Bronchial smooth muscle cell (primary cell): ENCODE measurements around the gene FFAR3. TPM values are rescaled to one million over a fixed set of nuclear protein-coding genes. Genes with fewer than 3 reads are reported as not detected.

Source experiments
- total RNA-seq: library from RNA; depleted of rRNA; stranded (reverse); fragments of >200 nt; gene quantifications from 2 replicates; pipeline ENCODE4 v1.2.1, GENCODE V29; 2014

Gene FFAR3, protein sequence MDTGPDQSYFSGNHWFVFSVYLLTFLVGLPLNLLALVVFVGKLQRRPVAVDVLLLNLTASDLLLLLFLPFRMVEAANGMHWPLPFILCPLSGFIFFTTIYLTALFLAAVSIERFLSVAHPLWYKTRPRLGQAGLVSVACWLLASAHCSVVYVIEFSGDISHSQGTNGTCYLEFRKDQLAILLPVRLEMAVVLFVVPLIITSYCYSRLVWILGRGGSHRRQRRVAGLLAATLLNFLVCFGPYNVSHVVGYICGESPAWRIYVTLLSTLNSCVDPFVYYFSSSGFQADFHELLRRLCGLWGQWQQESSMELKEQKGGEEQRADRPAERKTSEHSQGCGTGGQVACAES
- total RNA-seq: not detected in 2 replicates

DNA sequence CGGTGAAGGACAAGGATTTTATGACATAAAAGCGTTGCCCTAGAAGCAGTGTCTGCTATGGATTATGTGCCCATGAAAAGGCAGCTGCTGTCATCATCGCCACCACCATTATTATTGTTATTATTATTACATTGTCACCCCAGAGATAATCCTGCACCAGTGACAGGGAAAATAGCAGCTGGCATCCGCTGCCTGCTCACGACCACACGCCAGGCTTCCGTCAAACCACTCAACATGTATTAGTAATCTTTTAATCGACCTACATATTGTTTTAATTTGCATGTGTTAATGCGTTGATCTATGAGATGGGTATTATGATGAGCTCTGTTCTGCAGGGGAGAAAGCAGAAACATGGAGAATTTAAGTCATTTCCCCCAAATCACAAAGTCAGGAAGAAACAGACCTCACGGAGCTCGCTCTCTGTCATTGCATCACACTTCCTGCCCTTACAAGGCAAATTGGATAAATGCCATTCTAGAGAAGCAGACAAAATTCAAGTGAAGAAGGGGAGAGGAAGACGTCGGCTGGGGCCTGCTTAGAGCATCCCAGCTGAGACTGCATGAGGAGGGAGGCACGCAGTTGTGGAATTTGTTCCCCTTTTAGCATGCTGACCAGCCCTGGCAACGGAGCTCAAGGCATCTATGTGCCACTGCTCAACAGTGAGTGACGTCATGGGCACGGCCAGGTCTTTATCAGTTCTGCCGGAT, at the start of gene FFAR3:
Gene FFAR3, plus strand, starts transcription at position 594 of the 707 bp plus-strand sequence. CDS start 431 bp downstream, outside the sequence.

DNA sequence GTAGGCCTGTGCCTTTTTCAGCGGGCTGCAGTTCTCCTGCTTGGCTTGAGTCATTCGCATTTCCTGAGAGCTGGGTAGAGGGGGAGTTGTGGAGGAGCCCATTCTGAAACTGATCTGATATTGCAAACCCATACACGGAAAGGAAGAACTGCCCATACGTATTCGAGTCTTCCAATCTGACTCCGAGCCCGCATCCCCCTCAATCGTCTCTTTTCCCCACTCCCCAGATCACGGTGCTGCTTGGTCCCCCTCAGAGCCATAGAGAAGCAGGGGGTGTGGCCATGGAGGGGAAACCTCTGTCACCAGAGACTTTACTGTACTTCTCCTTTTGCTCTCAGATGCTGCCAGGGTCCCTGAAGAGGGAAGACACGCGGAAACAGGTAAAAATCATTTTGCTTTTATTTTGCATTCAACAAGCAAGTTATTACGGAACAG, 29.4 kb upstream of the FFAR3 start, which contains the start of gene CD22:
Gene CD22, plus strand, starts transcription at position 337 of the 435 bp plus-strand sequence. CDS start 2,854 bp downstream, outside the sequence.

DNA sequence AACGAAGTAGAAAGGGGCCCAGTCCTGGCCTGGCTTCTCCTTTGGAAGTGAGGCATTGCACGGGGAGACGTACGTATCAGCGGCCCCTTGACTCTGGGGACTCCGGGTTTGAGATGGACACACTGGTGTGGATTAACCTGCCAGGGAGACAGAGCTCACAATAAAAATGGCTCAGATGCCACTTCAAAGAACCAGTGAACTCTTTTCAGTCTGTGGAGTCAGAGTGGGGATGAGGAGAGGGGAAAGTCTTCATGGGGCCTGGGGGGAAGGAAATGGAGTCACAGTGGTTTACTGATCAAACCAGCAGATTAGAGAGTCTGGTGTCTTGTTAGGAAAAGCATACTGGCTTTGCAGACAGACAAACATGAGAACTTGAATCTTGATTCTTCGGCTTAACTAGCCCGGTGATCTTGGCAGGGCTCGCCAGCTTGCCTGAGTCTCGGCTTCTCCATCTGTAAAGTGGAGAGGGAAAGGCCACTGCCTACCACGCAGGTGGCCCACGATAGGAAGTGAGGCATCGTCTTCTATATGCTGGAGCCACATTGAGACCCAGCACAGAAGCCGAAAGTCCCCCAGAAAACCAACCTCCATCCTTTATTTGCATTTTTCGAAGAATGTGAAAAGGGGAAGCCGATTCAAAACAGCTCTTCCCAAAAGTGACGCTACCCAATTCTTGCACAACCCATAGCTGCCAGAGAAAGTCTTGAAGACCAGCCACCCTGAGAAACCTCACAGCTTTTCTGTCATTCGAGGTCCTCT, 10.9 kb upstream of the FFAR3 start, which contains the start of gene FFAR1:
Gene FFAR1, plus strand, starts transcription at position 732 of the 759 bp plus-strand sequence. CDS start 3,650 bp downstream, outside the sequence.

DNA sequence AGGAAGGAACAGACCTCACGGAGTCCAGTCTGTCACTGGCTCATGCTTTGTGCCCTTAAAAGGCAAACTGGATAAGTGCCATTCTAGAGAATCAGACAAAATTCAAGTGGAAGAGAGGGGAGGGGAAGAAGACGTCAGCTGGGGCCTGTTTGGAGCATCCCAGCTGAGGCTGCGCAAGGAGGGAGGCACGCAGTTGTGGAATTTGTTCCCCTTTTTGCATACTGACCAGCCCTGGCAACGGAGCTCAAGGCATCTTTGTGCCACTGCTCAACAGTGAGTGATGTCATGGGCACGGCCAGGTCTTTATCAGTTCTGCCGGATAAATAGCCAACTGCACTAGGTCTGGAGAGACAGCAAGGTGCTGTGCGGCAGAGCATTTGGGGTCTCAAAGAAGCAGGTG, 12.5 kb downstream of the FFAR3 start, which contains the start of gene GPR42:
Gene GPR42, plus strand, starts transcription at position 347 of the 400 bp plus-strand sequence. CDS start 292 bp downstream, outside the sequence.

Other genes with a start within 250 kb of the FFAR3 start
- 0.16 and 1.1 TPM in 2 replicates for gene FXYD3, start 242.6 kb upstream of the FFAR3 start, total RNA-seq
- 0.47 and 0.52 TPM in 2 replicates for gene LGI4, start 223.4 kb upstream of the FFAR3 start, total RNA-seq
- gene FXYD1, start 219.6 kb upstream of the FFAR3 start, total RNA-seq: 4.4 and 14.6 TPM in 2 replicates
- gene FXYD7, start 215.2 kb upstream of the FFAR3 start, total RNA-seq: 0.17 TPM in 1 of 2 replicates, not detected in the other
- gene FXYD5, start 203.7 kb upstream of the FFAR3 start, total RNA-seq: 16.8 and 28.7 TPM in 2 replicates
- not detected in 2 replicates for gene FAM187B, start 129.7 kb upstream of the FFAR3 start, total RNA-seq
- gene LSR, start 109.5 kb upstream of the FFAR3 start, total RNA-seq: 0.47 TPM in 1 of 2 replicates, not detected in the other
- 41.8 and 59.8 TPM in 2 replicates for gene USF2, start 89.5 kb upstream of the FFAR3 start, total RNA-seq
- gene HAMP, start 75.9 kb upstream of the FFAR3 start, total RNA-seq: not detected in 2 replicates
- gene MAG, start 66.3 kb upstream of the FFAR3 start, total RNA-seq: not detected in 2 replicates
- gene CD22, start 29.3 kb upstream of the FFAR3 start, total RNA-seq: 0.16 TPM in 1 of 2 replicates, not detected in the other
- not detected in 2 replicates for gene FFAR1, start 10.6 kb upstream of the FFAR3 start, total RNA-seq
- gene GPR42, start 12.6 kb downstream of the FFAR3 start, total RNA-seq: not detected in 2 replicates
- gene FFAR2, start 89.8 kb downstream of the FFAR3 start, total RNA-seq: not detected in 2 replicates
- gene KRTDAP, start 132.0 kb downstream of the FFAR3 start, total RNA-seq: not detected in 2 replicates
- 6.6 and 8.4 TPM in 2 replicates for gene DMKN, start 155.2 kb downstream of the FFAR3 start, total RNA-seq
- gene SBSN, start 169.9 kb downstream of the FFAR3 start, total RNA-seq: 4.7 and 5.2 TPM in 2 replicates
- gene GAPDHS, start 175.0 kb downstream of the FFAR3 start, total RNA-seq: not detected in 2 replicates
- gene TMEM147, start 187.2 kb downstream of the FFAR3 start, total RNA-seq: 79.0 and 82.8 TPM in 2 replicates
- gene ATP4A, start 205.2 kb downstream of the FFAR3 start, total RNA-seq: not detected in 2 replicates
- not detected in 2 replicates for gene PMIS2, start 227.7 kb downstream of the FFAR3 start, total RNA-seq